Measurements from ENCODE around the gene MYBBP1A. TPM values are rescaled to one million over a fixed set of nuclear protein-coding genes. Genes with fewer than 3 reads are reported as not detected.

The MYBBP1A gene
- total RNA-seq, 6 experiments from 2014 or later, result 16.3 to 32.0 (median 23.7) TPM

- ATAC-seq, result no peak
- intact Hi-C loops (cut with DNase I), result no loop called here
- H3K27ac ChIP-seq, result no peak overlapping the region
These were observed 65.0 kb downstream of the MYBBP1A start for GRCh38 chr17:4490109-4490591.

GRCh38 chr17:4488989-4489595 lies 66.1 kb downstream of the MYBBP1A start:
- ATAC-seq (no peak), DNase-seq (peak in 1 of 3 donors; percentile 16)
- no peaks in the 10 kb centered on the region for H3K36me3 ChIP-seq
- H3K27ac ChIP-seq, result no peak overlapping the region
- H3K27me3 ChIP-seq, result no peaks in the 10 kb centered on the region
- no peak for TF ChIP-seq POLR2A (IDR thresholded peaks at IDR 0.05)
- TF ChIP-seq CTCF (IDR thresholded peaks at IDR 0.05), result no peak
- WGBS (ENCODE audit: insufficient coverage, low coverage, low lambda C conversion rate, missing lambda C conversion rate), result 86% methylated on average over 3 of the region's 15 CpGs
- intact Hi-C loops (cut with DNase I), result no loop called here
- no peak overlapping the region for H3K4me3 ChIP-seq
- no peaks in the 10 kb centered on the region for H3K4me1 ChIP-seq
- no peaks in the 10 kb centered on the region for H3K9me3 ChIP-seq

More at GRCh38 chr17:4490109-4490591, 65.0 kb downstream of the MYBBP1A start:
- DNase-seq, result peak in 1 of 3 donors; percentile 11
- H3K4me1 ChIP-seq, result no peaks in the 10 kb centered on the region
- no peaks in the 10 kb centered on the region for H3K36me3 ChIP-seq
- TF ChIP-seq CTCF (IDR thresholded peaks at IDR 0.05), result no peak
- TF ChIP-seq POLR2A (IDR thresholded peaks at IDR 0.05), result no peak
- no peaks in the 10 kb centered on the region for H3K9me3 ChIP-seq
- no peak overlapping the region for H3K4me3 ChIP-seq
- H3K27me3 ChIP-seq, result no peaks in the 10 kb centered on the region
- 88% methylated on average over 9 of the region's 9 CpGs for WGBS (ENCODE audit: insufficient coverage, low coverage, low lambda C conversion rate, missing lambda C conversion rate)

Other genes with a start within 250 kb of the MYBBP1A start
- gene UBE2G1, start 188.7 kb downstream of the MYBBP1A start, total RNA-seq, result 10 to 100 TPM; 30.3 to 45.5 (median 38.8) TPM
- not detected for gene SPNS3, start 121.4 kb downstream of the MYBBP1A start, total RNA-seq
- gene SPNS2, start 56.5 kb downstream of the MYBBP1A start, total RNA-seq, result 10 to 100 TPM in 1 of 6 experiments, 1 to 10 TPM in 5; 3.0 to 12.4 (median 7.3) TPM
- gene GGT6, start 5.2 kb upstream of the MYBBP1A start, total RNA-seq, result under 1 TPM; 0.09 to 0.92 (median 0.27) TPM
- under 1 TPM in 3 of 6 experiments, not detected in 3; 0.12 to 0.25 (median 0.14) TPM for gene SMTNL2, start 29.1 kb upstream of the MYBBP1A start, total RNA-seq
- under 1 TPM in 4 of 6 experiments, not detected in 2; 0.09 to 0.53 (median 0.28) TPM for gene ALOX15, start 86.3 kb upstream of the MYBBP1A start, total RNA-seq
- gene PELP1, start 148.8 kb upstream of the MYBBP1A start, total RNA-seq, result 10 to 100 TPM; 11.5 to 22.2 (median 16.1) TPM
- gene ARRB2, start 155.2 kb upstream of the MYBBP1A start, total RNA-seq, result 10 to 100 TPM; 18.2 to 38.6 (median 23.9) TPM
- 10 to 100 TPM in 5 of 6 experiments, 1 to 10 TPM in 1; 10.0 to 21.1 (median 16.2) TPM for gene MED11, start 176.0 kb upstream of the MYBBP1A start, total RNA-seq
- gene ZMYND15, start 184.4 kb upstream of the MYBBP1A start, total RNA-seq, result 1 to 10 TPM in 5 of 6 experiments, under 1 TPM in 1; 0.70 to 6.5 (median 1.9) TPM
- gene CXCL16, start 184.5 kb upstream of the MYBBP1A start, total RNA-seq, result 10 to 100 TPM; 13.3 to 69.6 (median 31.3) TPM
- gene TM4SF5, start 216.5 kb upstream of the MYBBP1A start, total RNA-seq, result 100 to 1,000 TPM in 3 of 6 experiments, 10 to 100 TPM in 3; 67.1 to 215 (median 112) TPM
- gene VMO1, start 231.0 kb upstream of the MYBBP1A start, total RNA-seq, result 10 to 100 TPM in 1 of 6 experiments, 1 to 10 TPM in 5; 3.5 to 12.3 (median 5.2) TPM
- 10 to 100 TPM; 20.6 to 97.4 (median 60.9) TPM for gene GLTPD2, start 233.6 kb upstream of the MYBBP1A start, total RNA-seq
- gene PSMB6, start 240.8 kb upstream of the MYBBP1A start, total RNA-seq, result 100 to 1,000 TPM in 2 of 6 experiments, 10 to 100 TPM in 4; 68.8 to 136 (median 75.7) TPM